Breast epithelium (tissue), 4 donors: ENCODE measurements around the gene ZNF618. TPM values are rescaled to one million over a fixed set of nuclear protein-coding genes. Genes with fewer than 3 reads are reported as not detected.

ENCODE experiments used
- DNase-seq, 2 donors: peaks; one replicate each; pipeline ENCODE4 v3.0.0-alpha.2; 2019; ENCODE audit warnings: low spot score in 2 of 2
- H3K27ac ChIP-seq, 2 donors: fragments of 200-600 bp; sonication (generic) in 1 of 2; one replicate each; pipeline ENCODE4 v1.5.1; 2016 to 2019; ENCODE audit warnings: mild to moderate bottlenecking in 1 of 2
- H3K27me3 ChIP-seq, 2 donors: fragments of 200-600 bp; sonication (generic) in 1 of 2; one replicate each; pipeline versions ENCODE4 v1.5.1 to v1.6.0; 2017 to 2019; ENCODE audit warnings: control low read depth in 1 of 2, mild to moderate bottlenecking in 1 of 2
- H3K36me3 ChIP-seq: fragments of 200-600 bp; one replicate; pipeline ENCODE4 v1.5.1; 2019
- H3K4me1 ChIP-seq, 2 donors: fragments of 200-600 bp; sonication (generic); one replicate each; pipeline ENCODE4 v1.5.1; 2016 to 2019; ENCODE audit warnings: control low read depth in 1 of 2
- H3K4me3 ChIP-seq, 3 donors: fragments of 200-600 bp; sonication (generic); 1 replicate in 2 of 3; 2 replicates in 1 of 3; pipeline ENCODE4 v1.5.1; 2016 to 2019; ENCODE audit warnings: mild to moderate bottlenecking in 3 of 3, moderate library complexity in 2 of 3
- H3K9me3 ChIP-seq, 2 donors: fragments of 200-600 bp; sonication (generic) in 1 of 2; one replicate each; pipeline ENCODE4 v1.5.1; 2016 to 2019; ENCODE audit warnings: control low read depth in 1 of 2
- POLR2A ChIP-seq: fragments of 450-650 bp; IDR thresholded peaks from one replicate; pipeline ENCODE4 v1.6.1; 2016; ENCODE audit warnings: antibody characterized with exemption, mild to moderate bottlenecking, moderate library complexity
- POLR2AphosphoS5 ChIP-seq, 3 donors: sonication (generic); formaldehyde crosslinking; IDR thresholded peaks; one replicate each; pipeline ENCODE4 v1.6.1; 2017; ENCODE audit warnings: antibody characterized with exemption in 3 of 3
- intact Hi-C: fragments of 100-400 bp; cut with DNase I; formaldehyde crosslinking; loops from one replicate; pipeline ENCODE4 v1.15.1; 2023; ENCODE audit warnings: low total_unique reads
- total RNA-seq, 3 donors: library from RNA; depleted of rRNA; stranded (reverse); fragments of >200 nt; gene quantifications; one replicate each; pipeline ENCODE4 v1.1.0, GENCODE V29; 2016
- TF ChIP-seq, protein P1 (sequence below), 3 donors: fragments of 450-650 bp; IDR thresholded peaks; one replicate each; pipeline ENCODE4 v1.5.1; 2016 to 2017; ENCODE audit warnings: antibody characterized with exemption in 3 of 3, mild to moderate bottlenecking in 3 of 3, moderate library complexity in 3 of 3

The ZNF618 gene
- total RNA-seq, 3 donors from 2014 or later = 4.6 to 11.8 (median 10.4) TPM

DNA sequence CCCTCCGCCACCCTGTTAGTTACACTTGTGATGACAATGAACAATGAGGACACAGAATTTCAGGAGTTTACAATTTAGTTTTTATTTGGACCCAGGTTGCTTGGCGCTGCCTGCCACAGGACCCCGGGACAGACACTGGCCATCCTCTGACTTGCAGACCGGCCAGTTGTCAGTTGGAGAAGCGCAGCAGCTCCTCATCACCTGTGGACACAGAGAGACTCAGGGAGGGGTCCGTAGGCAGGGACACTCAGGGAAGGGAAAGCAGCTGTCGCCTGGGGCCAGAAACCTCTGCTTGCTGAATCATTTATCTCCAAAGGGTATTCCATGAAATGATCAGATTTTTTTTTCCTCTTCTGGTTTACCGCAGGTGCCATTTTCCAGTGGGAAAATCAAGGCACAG is 184.0 kb downstream of the ZNF618 start:
- no peak for DNase-seq
- H3K4me3 ChIP-seq = no peak overlapping the region
- intact Hi-C loops = no loop called here
- H3K27ac ChIP-seq = no peak overlapping the region
- H3K4me1 ChIP-seq = no peaks in the 10 kb centered on the region
- H3K9me3 ChIP-seq = no peaks in the 10 kb centered on the region
- TF ChIP-seq POLR2AphosphoS5 (IDR thresholded peaks at IDR 0.05) = no peak
- TF ChIP-seq POLR2A = no peak
- TF ChIP-seq, protein P1, sequence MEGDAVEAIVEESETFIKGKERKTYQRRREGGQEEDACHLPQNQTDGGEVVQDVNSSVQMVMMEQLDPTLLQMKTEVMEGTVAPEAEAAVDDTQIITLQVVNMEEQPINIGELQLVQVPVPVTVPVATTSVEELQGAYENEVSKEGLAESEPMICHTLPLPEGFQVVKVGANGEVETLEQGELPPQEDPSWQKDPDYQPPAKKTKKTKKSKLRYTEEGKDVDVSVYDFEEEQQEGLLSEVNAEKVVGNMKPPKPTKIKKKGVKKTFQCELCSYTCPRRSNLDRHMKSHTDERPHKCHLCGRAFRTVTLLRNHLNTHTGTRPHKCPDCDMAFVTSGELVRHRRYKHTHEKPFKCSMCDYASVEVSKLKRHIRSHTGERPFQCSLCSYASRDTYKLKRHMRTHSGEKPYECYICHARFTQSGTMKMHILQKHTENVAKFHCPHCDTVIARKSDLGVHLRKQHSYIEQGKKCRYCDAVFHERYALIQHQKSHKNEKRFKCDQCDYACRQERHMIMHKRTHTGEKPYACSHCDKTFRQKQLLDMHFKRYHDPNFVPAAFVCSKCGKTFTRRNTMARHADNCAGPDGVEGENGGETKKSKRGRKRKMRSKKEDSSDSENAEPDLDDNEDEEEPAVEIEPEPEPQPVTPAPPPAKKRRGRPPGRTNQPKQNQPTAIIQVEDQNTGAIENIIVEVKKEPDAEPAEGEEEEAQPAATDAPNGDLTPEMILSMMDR (IDR thresholded peaks at IDR 0.05) = no peak
- no peaks in the 10 kb centered on the region for H3K36me3 ChIP-seq
- no peaks in the 10 kb centered on the region for H3K27me3 ChIP-seq

DNA sequence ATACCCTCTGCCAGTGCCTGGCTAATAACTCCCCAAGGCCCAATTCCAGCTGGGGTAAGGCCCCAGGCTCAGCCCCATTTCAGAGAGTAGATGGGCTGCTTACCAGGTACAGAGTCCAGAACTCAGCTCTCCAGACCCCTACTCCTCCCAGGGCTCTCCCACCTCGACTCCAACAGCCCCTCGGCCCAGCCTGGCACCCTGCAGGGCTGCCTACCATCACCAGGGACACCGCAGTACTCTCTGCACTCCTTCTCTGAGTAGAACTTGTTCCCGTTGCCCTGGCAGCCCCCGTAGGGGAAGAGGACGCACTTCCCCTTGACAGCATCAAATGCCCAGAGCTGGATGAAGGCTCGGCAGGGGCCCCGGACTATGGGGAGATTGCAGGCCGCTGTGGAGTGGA is 184.6 kb downstream of the ZNF618 start:
- Histone ChIP-seq H3K4me1 (no peaks in the 10 kb centered on the region), H3K27ac (no peak overlapping the region), H3K36me3 (no peaks in the 10 kb centered on the region), H3K27me3 (no peaks in the 10 kb centered on the region), H3K9me3 (no peaks in the 10 kb centered on the region), H3K4me3 (no peak overlapping the region)
- intact Hi-C loops = no loop called here
- DNase-seq = peak in 1 of 2 donors; percentile 14
- TF ChIP-seq POLR2A (no peak), POLR2AphosphoS5 (IDR thresholded peaks at IDR 0.05) (no peak)
- TF ChIP-seq, protein P1 (IDR thresholded peaks at IDR 0.05) = no peak

DNA sequence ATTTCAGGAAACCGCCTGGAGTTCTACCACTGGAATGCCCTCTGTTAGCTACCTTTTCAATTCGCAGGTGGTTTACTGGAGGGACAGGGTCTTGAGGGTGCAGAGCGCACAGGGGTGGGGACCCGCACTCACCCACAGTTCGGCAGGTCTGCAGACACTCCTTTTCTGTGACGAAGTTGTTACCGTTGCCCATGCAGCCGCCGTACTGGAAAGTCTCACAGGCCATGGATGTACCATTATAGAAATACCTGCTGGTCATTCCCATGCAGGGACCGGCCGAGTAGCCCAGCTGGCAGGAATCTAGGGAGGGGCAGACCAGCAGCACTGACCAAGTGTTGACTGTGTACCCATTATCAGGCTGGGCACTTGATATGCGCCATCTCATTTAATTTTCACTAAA is 185.2 kb downstream of the ZNF618 start:
- no peaks in the 10 kb centered on the region for H3K36me3 ChIP-seq
- H3K27me3 ChIP-seq = no peaks in the 10 kb centered on the region
- peak in 1 of 2 donors; percentile 7 for DNase-seq
- H3K4me3 ChIP-seq = no peak overlapping the region
- no peak overlapping the region for H3K27ac ChIP-seq
- no peaks in the 10 kb centered on the region for H3K4me1 ChIP-seq
- TF ChIP-seq POLR2A (no peak), POLR2AphosphoS5 (IDR thresholded peaks at IDR 0.05) (no peak)
- TF ChIP-seq, protein P1 (IDR thresholded peaks at IDR 0.05) = no peak
- intact Hi-C loops = no loop called here
- no peaks in the 10 kb centered on the region for H3K9me3 ChIP-seq

DNA sequence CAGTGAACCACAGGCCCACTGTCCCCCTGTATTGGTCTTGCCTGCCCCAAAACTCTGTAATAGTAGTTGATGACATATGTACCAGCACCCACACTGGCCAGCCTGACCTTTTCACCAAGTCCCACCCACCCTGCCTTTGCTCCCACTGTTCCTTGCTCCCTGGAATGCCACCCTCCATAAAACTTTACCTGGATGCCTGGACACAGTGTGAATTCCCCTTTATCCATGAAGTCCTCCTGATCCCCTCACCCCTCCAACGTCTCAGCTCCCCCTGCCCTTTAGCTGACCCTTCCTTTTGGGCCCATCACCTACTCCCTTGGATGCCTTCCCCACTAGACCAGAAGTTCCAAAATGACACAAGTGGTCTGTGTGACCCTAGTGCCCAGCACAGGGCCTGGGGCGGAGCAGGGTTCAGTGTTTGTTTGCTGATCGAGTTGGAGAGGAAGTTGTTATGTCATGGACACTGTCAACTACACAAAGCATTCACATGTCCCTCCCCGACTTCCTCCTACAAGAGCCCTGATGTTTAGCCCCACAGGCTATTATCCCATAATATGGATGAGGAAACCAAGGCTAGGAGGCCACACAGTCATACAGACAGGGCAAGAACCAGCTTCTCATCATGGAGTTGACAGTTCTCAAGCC is 185.8 kb downstream of the ZNF618 start:
- intact Hi-C loops = no loop called here

DNA sequence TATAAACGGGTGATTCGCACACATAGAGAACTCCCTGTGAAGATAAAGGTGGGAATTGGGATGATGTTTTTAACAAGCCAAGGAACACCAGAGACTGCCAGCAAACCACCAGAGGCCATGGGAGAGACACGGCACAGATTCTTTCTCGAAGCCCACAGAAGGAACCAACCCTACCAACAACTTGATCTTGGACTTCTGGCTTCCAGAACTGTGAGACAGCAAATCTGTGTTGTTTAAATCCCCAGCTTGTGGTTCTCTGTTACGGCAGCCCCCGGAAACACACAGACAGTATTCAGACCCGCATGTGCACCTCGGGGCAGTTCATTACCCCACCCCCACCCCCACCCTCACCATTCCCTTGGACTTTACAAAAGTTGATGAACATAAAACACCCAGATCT is 189.2 kb downstream of the ZNF618 start:
- no peak overlapping the region for H3K4me3 ChIP-seq
- no peak for DNase-seq
- H3K27me3 ChIP-seq = no peaks in the 10 kb centered on the region
- no peaks in the 10 kb centered on the region for H3K9me3 ChIP-seq
- intact Hi-C loops = loop anchor here (5.0 kb wide), 1 partner anchor 467 kb away; no protein-coding TSS in a partner anchor
- no peak overlapping the region for H3K27ac ChIP-seq
- TF ChIP-seq, protein P1 (IDR thresholded peaks at IDR 0.05) = no peak
- no peak for TF ChIP-seq POLR2A
- no peak for TF ChIP-seq POLR2AphosphoS5 (IDR thresholded peaks at IDR 0.05)
- H3K36me3 ChIP-seq = no peaks in the 10 kb centered on the region
- H3K4me1 ChIP-seq = no peaks in the 10 kb centered on the region

More for the DNA sequence above, 185.8 kb downstream of the ZNF618 start:
- H3K9me3 ChIP-seq = no peaks in the 10 kb centered on the region
- no peaks in the 10 kb centered on the region for H3K4me1 ChIP-seq
- no peaks in the 10 kb centered on the region for H3K27me3 ChIP-seq
- H3K4me3 ChIP-seq = no peak overlapping the region
- H3K27ac ChIP-seq = no peak overlapping the region
- DNase-seq = no peak
- TF ChIP-seq POLR2A (no peak), POLR2AphosphoS5 (IDR thresholded peaks at IDR 0.05) (no peak)
- TF ChIP-seq, protein P1 (IDR thresholded peaks at IDR 0.05) = no peak
- H3K36me3 ChIP-seq = no peaks in the 10 kb centered on the region
